Activated T-cell treated with anti-CD3 and anti-CD28 coated beads for 1 hour (primary cell): ENCODE results near the gene EEPD1.
"Not testable (repeated sequence)": the region's sequence is repeated elsewhere in the genome, so short reads cannot be mapped to it uniquely, and the experiment has no call there.

Experiments used
- DNase-seq: peaks from one replicate; pipeline ENCODE4 v3.0.0-alpha.2; 2020; ENCODE audit warnings: low read depth

EEPD1 gene

DNA sequence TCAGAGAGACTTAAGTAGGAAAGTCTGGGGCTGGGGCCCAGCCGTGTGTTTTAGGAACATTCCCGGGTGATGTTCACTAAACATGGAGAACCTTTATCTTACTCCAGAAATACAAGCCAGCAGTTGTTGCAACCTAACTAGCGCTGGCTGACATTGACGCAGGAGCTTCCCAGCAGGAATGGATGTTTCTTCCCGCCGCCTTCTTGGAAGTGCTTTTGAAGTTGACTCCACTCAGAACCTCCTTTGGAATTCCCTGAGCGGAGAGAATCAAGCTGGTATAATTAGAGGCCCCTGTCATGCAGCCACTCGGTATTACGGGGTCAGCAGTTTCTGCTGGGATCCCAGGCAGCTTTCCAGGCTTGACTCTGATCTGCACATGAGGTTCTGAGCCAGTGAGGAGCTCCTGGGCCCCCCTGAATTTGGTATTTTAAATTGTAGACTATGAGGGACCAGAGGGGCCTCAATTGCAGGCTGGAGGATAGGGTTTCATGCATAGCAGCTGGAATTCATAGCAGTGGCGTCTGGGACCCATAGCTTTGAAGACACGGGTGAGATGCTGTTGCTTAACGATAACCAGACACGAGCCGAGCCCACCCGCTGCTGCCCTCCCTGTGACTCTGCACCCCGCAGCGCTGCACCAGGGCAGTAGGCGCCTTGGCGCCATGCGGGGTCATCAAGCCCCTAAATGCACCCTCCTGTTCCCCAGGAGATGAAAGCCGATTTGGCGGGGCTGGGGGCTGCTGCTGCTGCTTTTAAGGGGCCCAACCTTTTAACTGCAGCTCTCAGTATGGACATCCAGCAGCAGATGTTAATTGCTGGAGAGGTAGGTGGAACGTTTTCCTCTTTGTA lies 61.8 kb downstream of the EEPD1 start:
- no peak for DNase-seq

DNA sequence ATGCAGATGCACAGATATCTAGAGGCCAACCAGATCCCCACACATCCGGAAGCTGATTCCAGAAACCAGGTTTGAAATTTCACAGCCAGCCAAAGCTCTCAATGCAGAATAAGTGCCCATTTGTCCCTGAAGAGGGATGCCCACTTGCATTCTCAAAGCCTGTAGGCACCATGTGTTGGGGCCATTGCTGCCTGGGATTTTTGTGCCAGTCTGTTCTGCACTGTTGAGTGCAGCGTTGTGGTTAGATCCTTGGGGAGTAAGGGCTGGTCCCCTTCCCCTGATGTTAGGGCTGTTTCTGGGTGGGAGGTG lies 62.4 kb downstream of the EEPD1 start:
- no peak for DNase-seq

- no peak for DNase-seq
Observed at GRCh38 chr7:36216063-36216684, 63.1 kb downstream of the EEPD1 start.

- no peak for DNase-seq
Observed at GRCh38 chr7:36217211-36217960, 64.3 kb downstream of the EEPD1 start.

DNA sequence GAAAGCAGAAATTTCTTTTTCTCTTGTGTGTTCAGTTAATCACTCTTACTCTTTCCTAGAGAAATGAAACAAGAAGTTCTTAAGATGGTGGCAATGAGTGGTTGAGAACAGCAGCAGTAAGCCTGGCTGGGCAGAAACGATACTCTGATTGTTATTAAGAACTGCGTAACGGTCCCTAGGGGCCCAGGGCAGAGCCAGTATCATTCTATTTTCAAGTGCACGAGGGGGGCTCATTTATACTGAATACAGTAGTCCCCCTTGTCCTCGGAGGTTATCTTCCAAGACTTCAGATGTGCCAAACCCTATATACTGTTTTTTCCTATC lies 64.9 kb downstream of the EEPD1 start:
- DNase-seq, result no peak

DNA sequence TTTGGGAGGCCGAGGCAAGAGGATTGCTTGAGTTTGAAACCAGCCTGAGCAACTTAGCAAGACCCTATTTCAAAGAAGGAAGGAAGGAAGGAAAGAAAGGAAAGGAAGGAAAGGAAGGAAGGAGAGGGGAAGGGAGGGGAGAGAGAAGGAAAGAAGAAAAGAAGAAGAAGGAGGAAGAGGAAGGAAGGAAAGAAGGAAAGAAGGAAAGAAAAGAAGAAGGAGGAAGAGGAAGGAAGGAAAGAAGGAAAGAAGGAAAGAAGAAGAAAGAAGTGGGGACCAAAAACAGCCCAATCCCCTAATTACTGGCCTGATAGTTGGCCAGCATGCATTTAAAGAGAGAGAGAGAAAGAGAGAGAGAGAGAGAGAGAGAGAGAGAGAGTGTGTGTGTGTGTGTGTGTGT lies 66.4 kb downstream of the EEPD1 start:
- DNase-seq, result no peak

GRCh38 chr7:36223851-36224250 lies 70.8 kb downstream of the EEPD1 start:
- no peak for DNase-seq

GRCh38 chr7:36224934-36225858 lies 72.1 kb downstream of the EEPD1 start:
- DNase-seq, result no peak

GRCh38 chr7:36226151-36226550 lies 73.1 kb downstream of the EEPD1 start:
- no peak for DNase-seq

- no peak for DNase-seq
Observed at GRCh38 chr7:36227223-36227622, 74.2 kb downstream of the EEPD1 start.

- no peak for DNase-seq
Observed at GRCh38 chr7:36228039-36228438, 75.0 kb downstream of the EEPD1 start.

- no peak for DNase-seq
Observed at GRCh38 chr7:36231406-36231805, 78.4 kb downstream of the EEPD1 start.

- no peak for DNase-seq
Observed at GRCh38 chr7:36232555-36232954, 79.5 kb downstream of the EEPD1 start.

DNA sequence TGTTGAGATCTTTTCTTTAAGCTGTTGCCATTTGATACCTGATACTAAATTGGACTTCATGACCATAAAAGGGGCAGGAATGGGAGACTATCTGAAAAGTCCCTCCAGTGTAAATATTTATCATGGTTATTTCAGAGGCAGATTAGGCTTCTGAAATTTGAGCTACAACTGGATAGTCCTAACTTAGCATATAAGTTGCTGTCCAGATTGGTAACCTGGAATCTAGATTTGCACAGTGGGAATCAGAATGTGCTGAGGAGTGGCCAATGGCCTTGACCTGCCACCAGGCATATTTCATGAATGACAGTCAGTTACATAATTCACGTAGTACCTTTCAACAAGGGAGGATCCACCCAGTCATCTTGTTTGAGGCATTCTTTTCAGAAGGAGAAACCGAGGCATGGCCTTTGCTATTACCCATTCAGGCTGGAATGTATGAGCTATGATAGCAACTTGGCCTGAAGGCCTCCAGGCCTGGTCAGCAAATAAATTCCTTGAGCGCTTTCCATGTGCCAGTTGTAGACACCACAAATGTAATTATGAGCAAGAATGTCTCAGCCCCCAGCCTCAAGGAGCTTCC lies 80.0 kb downstream of the EEPD1 start:
- no peak for DNase-seq

GRCh38 chr7:36236073-36236472 lies 83.0 kb downstream of the EEPD1 start:
- DNase-seq, result no peak

DNA sequence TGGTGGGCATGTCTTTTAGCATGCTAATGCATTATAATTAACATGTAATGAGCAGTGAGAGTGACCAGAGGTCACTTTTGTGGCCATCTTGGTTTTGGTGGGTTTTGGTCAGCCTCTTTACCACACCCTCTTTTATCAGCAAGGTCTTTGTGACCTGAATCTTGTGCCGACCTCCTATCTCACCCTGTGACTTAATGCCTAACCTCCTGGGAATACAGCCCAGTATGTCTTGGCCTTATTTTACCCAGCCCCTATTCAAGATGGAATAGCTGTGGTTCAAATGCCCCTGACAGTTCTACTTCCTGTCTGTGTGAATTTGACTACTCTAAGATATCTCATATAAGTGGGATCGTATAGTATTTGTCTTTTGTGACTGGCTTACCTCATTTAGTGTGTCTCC lies 85.1 kb downstream of the EEPD1 start:
- no peak for DNase-seq

GRCh38 chr7:36243356-36243755 lies 90.3 kb downstream of the EEPD1 start:
- not testable (repeated sequence) for DNase-seq

GRCh38 chr7:36244001-36244400 lies 90.9 kb downstream of the EEPD1 start:
- DNase-seq, result not testable (repeated sequence)

- no peak for DNase-seq
Observed at GRCh38 chr7:36244429-36244828, 91.4 kb downstream of the EEPD1 start.

- DNase-seq, result no peak
Observed at GRCh38 chr7:36245684-36246299, 92.7 kb downstream of the EEPD1 start.

GRCh38 chr7:36249091-36249490 lies 96.0 kb downstream of the EEPD1 start:
- DNase-seq, result no peak
